SIG-M5 treated with dmso at 0.1 percent for 504 hours (cell line): Measurements from ENCODE around the gene KIAA1671.
"Not testable (repeated sequence)": the region's sequence is repeated elsewhere in the genome, so short reads cannot be mapped to it uniquely, and the experiment has no call there.

Source experiments
- DNase-seq: peaks from one replicate; lab custom pipeline; 2025; ENCODE audit not compliant: unreplicated experiment; lab: John Stamatoyannopoulos, UW

The KIAA1671 gene

DNA sequence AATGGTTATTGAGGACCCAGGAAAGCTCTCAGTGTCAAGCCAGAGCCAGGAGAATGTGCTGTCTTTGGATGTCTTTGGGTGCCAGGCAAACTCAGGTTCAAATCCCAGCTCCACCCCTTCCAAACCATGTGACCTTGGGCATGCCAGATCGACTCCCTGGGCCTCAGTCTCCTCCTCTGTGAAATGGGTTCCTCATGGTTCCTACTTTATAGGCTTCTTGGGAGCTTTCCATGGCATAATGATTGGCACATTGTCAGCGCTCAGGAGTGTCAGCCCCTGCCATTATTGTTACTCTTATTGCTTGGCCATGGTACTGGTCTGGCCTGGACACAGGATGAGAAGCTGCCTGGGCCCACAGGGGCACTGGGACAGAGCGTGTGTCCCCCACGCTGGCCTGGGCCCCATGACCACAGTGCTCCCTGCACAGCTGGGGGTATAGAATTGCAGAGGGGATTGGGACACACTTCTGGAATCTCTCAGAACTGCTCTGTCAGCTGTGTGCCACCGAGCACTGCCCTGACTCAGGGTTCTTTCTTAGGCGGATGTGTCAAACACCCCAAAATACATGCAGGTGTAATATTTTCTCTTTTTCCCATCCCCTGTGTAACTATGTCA lies 209.5 kb downstream of the KIAA1671 start:
- DNase-seq, result no peak

DNA sequence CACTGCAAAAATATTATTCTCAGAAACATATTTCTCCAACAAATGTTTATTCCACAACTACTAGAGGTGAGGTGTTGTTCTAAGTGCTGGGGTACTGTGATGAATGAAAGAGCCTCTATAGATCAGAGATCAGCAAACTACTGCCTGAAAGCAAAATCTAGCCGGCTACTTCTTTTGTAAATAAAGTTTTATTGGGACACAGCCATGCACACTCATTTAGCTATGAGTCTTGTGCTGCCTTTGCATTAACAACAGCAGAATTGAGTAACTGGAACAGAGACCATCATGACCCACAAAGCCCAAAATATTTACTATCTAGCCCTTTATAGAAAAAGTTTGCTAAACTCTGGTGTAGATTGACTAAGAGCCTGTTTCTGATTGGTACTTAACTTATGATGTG lies 210.0 kb downstream of the KIAA1671 start:
- no peak for DNase-seq

DNA sequence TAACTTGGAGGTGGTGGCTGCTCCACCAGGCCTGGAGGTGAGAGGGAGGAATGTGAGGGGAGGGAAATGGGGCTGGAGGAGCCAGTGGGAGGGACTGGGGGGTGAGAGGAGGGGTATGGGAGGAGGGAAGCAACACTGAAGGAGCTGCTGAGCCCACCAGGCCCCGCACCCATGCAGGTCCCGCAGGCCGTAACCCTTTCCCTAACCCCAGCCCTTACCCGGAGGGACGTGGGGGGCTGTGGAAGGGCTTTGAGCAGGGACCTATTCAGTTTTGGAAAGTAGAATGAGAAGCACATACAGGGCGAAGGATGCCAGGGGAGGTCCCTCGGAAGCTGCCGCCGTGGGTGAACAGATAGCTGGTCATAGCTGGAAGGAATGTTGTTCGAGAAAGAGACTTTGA lies 213.3 kb downstream of the KIAA1671 start:
- DNase-seq, result no peak

DNA sequence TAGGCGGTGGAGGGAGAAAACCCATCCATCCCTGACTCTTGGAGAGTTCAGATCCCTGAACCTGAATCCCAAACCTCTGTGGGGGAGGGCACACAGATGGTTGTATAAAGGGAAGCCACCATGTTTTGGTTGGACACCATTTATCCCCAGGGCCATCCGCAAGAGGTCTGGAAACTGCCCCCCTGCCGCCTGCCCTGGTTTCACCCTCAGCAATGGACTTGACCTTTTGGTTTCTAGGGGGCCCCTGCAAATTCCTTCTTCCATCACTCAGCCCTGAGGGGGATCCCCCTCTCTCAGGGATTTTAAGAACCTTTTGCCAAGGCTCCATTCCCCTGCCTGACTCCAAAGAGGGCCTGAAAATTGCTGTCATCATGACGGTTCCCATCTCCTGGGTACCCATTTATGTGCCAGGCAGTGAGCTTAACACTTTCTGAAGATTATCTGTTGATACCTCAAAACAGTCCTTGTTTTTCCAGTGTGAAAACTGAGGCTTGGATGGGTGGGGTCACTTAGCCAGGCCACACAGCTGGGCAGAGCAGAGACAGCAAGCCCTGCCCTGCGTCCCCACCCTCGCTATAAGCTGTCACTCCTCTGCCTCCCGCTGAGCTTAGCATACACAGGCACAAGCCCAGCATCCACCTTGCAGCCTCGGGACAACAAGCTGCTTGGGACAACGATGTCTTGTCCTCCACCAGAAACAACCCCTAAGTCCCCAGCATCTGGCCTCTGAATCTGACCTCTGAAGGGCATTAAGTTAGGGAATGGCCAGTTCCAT lies 213.9 kb downstream of the KIAA1671 start:
- no peak for DNase-seq

DNA sequence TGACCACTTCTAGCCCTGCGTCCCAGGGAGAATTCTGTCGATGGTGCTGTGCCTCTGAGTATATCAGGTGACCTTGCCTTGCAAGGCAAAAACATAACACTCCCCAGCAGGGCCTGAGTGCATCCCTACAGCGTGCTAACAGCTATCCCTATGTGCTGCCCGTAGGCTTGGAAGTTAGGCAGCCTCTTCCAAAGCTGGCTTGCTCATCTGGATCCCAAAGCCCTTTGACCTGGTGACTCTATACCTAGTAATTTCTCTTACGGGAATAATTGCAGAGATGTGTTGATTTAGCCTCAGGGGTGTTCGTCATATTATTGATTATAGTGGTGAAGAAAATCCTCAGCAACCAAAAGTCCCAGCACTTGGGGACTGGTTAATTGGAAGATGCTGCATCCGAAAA lies 214.6 kb downstream of the KIAA1671 start:
- no peak for DNase-seq

DNA sequence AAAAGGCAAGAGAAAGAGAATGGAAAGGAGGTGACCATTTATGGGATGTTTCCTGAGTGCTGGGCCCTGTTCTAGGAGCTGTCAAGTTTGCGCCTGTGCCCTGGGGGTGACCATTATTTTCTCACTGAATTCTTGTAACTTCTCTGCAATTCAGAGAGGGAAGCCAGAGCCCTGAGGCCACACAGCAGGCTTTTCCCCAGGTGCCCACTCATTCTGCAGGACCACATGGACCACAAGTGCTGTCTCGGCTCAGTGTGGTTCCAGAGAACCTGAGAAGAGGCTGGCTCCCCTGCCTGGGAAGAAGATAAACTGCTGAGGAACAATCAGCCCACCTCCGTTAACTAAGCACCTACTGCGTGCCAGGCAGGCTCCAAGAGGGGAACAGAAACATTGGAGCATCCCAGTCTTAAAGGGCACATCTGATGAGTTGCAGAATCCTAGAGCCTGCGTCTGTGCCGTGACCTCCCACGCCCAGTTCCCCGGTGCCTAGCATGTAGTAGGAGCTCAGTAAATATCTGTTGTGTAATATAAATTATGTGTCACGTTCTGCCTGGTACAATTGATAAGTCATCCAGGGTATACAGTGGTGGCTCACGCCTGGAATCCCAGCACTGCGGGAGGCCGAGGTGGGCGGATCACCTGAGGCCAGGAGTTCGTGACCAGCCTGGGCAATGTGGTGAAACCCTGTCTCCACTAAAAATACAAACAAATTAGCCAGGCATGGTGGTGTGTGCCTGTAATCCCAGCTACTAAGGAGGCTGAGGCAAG lies 215.5 kb downstream of the KIAA1671 start:
- DNase-seq, result no peak

DNA sequence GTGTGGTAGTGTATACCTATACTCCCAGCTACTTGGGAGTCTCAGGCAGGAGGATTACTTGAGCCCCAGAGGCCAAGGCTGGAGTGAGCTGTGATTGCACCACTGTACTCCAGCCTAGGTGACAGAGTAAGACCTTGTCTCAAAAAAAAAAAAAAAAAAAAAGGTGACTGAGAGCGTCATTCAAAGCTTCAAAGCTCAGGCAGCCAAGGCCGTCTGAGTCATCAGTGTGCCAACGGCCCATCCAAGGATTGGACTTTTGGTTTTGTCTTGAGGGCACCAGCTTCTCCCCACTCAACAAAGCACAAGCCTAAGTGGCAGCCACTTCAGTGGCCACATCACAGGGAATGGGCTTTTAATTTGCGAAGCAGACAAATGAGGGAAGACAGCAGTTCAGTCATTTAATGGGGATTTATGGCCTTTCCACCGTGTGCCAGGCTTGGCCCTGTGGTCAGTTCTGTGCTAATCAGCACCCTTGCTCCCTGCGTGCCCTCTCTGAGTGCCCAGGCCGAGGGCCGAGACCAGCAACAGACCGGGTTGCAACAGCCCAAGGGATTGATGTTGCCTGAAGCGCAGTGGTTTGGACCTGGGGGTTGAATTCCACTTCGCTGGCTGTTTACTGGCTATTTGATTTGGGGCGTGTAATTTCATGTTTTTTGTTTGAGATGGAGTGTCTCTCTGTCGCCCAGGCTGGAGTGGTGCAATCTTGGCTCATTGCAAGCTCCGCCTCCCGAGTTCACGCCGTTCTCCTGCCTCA lies 216.9 kb downstream of the KIAA1671 start:
- no peak for DNase-seq

DNA sequence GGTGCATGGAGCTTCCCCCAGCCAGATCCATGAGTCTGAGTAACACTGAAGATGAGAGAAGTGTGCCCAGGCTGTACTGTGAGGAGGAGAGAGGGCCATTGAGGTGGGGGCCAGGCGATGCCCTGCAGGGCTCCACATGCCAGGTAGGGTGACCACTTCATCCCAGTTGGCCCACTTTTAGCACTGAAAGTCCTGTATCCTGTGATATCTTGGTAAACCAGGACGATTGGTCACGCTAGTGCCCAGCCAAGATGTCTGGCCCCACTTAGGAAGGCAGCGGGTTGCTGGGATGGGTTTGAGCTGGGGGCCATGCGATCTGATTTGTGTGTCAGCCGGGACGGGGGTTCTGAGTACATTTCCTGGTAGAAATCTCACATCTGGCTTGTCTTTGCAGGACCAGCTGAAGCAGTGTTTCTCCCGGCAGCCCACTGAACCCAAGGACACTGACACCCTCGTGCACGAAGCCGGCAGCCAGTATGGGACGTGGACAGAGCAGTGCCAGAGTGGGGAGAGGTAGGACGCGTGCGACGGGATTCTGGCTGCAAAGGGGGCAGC lies 218.0 kb downstream of the KIAA1671 start:
- no peak for DNase-seq

DNA sequence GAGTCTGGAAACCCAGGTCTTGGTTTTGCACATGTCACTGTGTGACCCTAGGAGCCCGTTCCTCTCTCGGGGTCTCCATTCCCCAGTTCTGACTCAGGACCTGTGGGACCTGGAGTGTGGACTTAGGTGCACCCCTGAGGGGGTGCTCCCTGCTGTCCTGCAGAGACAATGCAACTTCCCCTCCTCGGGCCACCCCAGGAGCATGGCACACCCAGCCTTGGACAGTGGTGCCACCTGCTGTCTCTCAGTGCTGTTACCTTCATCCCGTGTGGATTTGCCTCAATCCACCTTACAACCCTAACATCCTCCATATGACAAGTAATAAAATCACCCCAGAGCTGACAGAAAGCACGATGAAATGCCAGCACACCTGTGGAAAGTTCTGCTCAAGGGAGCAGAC lies 219.6 kb downstream of the KIAA1671 start:
- no peak for DNase-seq

DNA sequence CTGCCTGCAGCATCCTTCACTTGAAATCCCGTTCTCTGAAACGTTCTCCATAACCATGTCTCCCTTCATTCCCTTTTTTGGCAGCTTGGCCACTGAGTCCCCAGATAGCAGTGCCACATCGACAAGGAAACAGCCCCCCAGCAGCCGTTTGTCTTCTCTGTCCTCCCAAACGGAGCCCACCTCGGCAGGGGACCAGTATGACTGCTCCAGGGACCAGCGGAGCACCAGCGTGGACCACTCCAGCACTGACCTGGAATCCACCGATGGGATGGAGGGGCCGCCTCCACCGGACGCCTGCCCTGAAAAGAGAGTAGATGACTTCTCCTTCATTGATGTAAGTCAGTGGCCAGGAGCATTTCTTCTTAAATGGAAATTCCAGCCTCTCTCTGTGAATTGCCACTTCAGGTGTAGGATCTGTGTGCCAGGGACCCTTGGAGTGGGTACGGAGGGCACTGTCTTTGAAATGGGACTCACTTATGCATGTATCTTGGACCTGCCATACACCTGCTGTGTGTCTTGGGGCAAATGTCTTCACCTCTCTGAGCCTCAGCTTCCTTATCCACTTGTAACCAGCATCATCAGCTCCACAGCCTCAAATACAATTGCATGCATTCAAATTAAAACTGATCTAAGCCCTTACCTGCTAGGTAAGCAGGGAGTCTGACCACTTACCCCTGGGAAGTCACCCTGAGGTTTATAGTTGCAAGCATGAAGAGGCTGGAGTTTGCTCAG lies 221.8 kb downstream of the KIAA1671 start:
- DNase-seq, result no peak

DNA sequence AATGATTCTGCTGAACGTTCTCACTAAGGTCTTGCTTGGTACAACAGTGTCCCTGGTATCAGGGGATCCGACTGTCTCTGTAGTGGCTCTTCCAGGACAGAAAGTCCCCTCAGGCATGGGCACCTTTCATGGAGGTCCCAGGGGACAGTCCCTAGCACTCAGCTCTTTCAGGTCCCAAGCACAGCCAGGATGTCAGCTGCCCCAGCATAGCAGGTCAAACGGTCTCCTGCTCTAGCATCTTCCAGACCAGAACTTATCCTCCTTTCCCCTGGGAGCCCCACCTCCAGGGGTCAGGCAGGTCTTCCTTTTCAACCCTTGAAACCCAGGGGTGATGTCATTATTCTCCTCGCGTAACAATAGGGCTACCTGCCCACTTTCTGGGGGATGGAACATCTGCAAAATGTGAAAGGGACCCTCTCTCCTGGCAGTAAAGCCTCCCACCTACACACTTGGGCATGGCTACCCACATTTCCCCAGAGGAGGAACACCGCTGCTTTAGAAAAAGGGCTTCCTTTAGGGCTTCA lies 222.4 kb downstream of the KIAA1671 start:
- DNase-seq, result no peak

DNA sequence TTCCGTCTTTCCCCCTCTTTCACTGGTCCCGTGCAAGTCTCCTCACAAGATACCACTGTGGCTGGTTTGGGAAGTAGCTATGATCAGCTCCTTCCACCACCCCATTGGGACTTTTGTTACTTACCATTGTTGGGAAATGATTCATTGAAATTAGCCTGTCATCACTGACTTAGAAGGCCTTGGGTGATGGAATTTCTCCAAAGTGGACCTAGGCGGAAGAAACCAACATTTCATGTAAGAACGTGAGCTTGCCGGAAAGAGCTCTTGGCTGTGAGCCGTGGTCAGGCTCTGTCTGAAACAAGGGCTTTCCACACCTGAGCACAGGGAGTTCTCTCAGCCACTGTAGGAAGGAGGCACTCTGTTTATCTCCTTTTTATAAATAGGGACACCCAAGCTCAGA lies 223.7 kb downstream of the KIAA1671 start:
- DNase-seq, result no peak

DNA sequence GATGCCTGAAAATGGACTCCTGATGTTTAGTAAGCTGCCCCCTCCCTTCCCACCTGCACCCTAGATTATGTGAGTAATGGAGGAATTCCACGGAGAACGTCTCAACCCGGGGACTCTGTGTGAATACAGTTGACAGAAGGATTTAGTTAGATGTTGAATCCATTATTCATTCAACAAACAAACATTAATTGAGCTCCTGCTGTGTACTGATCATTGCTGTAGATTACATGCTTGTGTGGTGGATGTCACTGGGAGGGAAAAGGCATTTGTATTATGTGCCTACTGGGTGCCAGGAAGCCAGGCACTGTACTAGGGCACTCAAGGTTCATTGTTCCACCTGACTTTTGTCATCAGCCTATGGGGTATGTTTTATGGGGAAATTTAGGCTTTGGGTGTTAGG lies 224.3 kb downstream of the KIAA1671 start:
- no peak for DNase-seq

DNA sequence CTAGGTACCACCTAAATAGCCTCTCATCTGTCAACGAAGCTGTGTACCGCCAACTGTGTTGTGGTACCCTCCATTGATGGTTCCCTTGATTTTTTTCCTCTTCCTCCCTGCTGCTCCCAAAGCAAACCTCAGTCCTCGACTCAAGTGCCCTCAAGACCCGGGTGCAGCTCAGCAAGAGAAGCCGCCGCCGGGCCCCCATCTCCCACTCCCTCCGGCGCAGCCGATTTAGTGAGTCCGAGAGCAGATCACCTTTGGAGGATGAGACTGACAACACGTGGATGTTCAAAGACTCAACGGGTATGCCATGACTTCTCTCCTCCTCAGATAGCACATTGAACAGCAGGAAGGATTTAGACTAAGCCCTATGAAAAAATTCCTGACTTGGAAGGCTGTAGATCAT lies 224.7 kb downstream of the KIAA1671 start:
- no peak for DNase-seq

DNA sequence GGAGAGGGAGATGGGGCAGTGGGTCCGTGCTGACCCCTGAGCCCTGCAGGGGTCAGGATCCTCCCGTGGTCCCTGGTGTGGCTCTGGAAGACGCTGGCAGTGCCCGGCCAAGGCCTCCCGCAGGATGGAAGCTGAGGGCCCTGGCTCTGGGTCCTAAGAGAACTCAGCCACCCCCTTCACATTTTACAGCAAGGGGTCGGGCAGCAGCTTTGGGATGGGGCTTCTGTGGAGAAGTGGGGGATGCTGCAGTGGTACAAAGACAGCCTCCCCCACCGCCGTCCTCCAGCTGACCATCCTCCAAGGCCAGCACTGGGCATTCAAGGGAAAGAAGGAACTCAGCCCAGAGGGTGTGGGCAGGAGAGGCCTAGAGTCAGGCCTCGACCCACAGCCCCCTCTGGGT lies 225.4 kb downstream of the KIAA1671 start:
- no peak for DNase-seq

DNA sequence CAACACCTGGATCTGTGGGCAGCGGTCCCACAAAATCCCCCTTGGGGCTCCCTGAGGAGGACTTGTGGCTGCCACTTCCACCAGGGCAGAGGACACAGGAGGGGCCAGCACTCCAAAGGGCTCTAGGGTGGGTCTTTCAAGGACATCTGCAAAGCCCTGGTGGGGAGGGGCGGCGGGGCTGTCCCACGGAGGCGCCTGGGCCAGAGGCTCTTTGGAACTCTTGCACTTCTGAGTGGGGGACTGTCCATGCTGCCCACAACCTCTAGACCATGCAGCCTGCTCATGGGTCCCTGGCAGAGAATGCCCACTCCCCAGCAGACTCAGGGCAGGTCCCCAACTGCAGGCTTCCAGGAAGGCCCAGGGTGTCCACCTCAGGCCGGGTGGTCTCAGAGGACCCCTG lies 225.8 kb downstream of the KIAA1671 start:
- not testable (repeated sequence) for DNase-seq

DNA sequence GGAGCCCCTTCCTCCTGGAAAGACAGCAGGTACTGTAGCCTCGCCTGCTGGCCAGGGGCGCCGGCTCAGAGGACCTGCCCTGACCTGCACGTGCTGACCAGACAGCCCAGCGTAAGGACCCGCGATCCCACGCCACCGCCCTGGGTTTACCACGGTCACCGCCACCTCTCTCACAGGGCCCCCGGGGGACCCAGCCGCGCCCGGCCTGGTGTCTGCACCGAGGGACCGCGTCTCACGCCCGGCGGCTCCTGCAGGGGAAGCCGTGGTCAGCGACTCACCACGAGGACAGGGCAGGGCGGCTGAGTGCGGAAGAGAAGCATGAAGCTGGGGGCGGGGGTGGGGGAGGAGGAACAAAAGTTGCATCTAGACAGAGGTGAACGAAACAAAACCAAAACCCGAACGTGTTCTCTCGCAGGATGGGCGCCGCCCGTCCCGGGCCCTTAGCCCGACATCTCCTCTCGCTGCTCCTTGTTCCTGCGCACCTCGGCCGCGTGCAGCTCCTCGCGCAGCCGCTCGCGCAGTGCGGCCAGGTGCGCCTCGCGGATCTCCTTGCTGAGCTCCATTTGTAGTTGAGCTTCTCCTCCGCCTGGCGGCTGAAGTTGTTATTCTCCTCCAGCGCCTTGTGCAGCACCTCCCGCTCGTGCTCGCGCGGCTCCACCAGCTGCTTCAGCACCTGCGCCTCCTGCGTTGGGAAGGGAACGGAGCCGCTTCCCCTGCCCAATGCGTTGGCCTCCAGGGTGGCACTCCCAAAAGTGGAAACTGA lies 226.5 kb downstream of the KIAA1671 start:
- not testable (repeated sequence) for DNase-seq

DNA sequence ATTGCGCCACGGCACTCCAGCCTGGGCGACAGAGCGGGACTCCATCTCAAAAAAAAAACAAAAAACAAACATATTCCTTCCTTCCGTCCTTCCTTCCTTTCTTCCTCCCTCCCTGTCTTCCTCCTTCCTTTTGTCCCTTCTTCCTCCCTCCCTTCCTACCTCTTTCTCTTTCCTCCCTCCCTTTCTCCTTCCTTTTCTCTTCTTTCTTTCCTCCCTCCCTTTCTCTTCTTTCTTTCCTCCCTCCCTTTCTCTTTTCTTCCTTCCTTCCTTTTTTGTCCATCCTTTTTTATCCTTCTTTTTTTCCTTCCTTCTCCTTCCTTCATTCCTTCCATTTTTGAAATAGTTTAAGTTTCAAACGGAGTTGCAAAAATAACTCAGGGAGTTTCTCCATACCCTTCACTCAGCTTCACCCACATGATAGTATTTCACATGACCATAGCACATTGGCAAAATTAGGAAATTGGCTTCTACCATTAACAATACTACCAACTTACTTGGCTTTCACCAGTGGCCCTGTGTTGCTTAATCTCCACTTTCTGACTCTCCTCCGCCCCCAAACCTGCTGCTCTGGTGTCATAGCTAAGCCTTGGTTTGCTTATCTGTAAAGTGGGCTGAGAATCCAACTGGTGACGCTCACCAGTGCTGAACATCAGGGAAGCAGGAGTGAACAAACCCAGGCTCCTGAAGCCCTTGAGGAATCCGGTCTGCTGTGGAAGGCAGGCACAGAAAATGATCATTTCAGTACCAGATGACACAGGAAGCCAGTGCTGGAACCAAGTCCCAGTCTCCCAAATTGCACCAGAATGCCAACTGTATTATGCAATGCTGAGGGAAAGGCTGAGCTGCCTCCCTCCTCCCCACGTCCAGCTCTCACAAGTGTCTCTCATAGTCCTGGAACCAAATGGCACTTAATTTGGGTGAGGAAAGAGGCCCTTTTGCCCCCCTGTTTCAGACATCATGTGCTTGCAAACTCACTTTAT lies 229.9 kb downstream of the KIAA1671 start:
- no peak for DNase-seq
